Astrocyte of the cerebellum (primary cell): Measurements from ENCODE around the gene JAKMIP1.

Source experiments
- DNase-seq: peaks from one replicate; pipeline ENCODE4 v3.0.0-alpha.2; 2011; ENCODE audit warnings: low read depth
- H3K4me3 ChIP-seq: 2 replicates; pipeline ENCODE4 v1.5.1; 2011; ENCODE audit warnings: mild to moderate bottlenecking, low read depth, low read length, moderate library complexity
- CTCF ChIP-seq: IDR thresholded peaks from 2 replicates; pipeline ENCODE4 v1.5.1; 2012; ENCODE audit warnings: low read length, low read depth, moderate library complexity, mild to moderate bottlenecking; ENCODE audit errors: missing control alignments
- in situ Hi-C: cut with HindIII; loops from 2 replicates; pipeline ENCODE4 v1.10.0; 2017; ENCODE audit warnings: low sequenced_read_pairs

JAKMIP1 gene

DNA sequence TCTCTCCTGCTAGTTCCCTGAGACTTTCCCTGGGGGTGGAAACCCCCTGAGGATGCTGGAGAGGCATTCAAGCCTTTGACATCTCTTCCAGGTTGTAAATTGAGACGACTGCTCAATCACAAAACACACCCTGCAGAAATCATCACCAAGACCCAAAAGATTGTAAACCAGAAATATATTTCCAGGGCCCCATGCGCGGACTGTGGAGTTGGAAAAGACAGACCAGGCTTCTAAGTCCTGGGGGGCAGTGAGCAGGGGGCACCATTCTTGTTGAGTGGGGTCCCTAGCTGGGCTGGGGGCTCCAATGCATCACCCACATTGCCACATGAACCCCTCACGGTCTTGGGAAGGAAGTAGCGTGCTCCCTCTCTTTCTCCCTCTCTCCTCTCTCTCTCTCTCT, 94.2 kb downstream of the JAKMIP1 start:
- H3K4me3 ChIP-seq = no peak overlapping the region
- TF ChIP-seq CTCF = no peak
- no peak for DNase-seq
- in situ Hi-C loops = no loop called here

DNA sequence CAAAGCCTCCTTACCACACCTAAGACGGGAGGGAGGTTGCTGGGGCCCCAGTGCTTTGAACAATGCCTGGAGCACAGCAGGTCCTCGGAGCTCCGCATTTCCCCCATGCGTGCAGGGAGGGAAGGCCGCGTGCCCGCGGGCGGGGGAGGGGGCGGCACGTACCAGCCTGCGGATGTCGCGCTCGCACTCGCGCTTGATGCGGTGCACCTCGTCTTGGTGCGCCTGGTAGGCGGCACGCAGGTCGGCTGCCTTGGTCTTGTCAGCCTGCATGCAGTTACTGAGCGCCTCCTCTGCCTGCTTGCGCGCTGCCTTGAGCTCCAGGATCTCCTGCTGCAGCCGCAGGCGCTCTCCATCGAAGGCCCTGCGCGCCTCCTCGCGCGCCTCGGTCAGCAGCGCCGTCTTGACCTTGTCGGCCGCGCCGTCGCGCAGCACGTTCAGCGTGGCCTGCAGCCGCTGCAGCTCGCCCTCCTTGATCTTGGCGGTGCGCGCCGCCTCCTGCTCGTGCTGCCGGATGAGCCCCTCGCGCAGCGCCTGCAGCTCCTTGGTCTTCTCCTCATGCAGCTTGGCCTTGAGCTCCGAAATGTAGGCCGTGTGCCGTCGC, 94.9 kb downstream of the JAKMIP1 start:
- H3K4me3 ChIP-seq = no peak overlapping the region
- in situ Hi-C loops = no loop called here
- DNase-seq = no peak
- TF ChIP-seq CTCF = no peak

GRCh38 chr4:6104541-6105130, 95.7 kb downstream of the JAKMIP1 start:
- DNase-seq = no peak
- TF ChIP-seq CTCF = no peak
- in situ Hi-C loops = no loop called here

GRCh38 chr4:6097581-6097980, 102.8 kb downstream of the JAKMIP1 start:
- in situ Hi-C loops = no loop called here
- TF ChIP-seq CTCF = no peak
- H3K4me3 ChIP-seq = no peak overlapping the region
- DNase-seq = no peak

More at GRCh38 chr4:6104541-6105130, 95.7 kb downstream of the JAKMIP1 start:
- H3K4me3 ChIP-seq = no peak overlapping the region

DNA sequence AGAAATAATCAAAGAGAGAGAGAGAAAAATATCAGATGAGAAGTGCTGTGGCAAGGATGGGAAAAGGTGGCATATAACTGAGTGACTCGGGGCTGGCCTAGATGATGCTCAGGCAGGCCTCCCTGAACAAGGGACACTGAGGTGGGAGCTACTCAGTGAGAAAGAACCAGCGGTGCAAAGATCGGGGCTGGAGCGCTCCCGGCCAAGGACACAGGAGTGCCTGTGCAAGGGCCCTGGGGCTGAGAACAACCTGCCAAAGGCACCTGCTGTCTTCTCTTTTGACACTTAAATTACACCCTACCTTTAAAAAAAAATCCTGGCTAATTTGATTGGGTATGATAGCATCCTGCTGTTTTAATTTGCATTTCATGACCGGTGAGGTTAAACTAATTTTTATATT, 104.5 kb downstream of the JAKMIP1 start:
- DNase-seq = no peak
- in situ Hi-C loops = no loop called here
- H3K4me3 ChIP-seq = no peak overlapping the region
- TF ChIP-seq CTCF = no peak

DNA sequence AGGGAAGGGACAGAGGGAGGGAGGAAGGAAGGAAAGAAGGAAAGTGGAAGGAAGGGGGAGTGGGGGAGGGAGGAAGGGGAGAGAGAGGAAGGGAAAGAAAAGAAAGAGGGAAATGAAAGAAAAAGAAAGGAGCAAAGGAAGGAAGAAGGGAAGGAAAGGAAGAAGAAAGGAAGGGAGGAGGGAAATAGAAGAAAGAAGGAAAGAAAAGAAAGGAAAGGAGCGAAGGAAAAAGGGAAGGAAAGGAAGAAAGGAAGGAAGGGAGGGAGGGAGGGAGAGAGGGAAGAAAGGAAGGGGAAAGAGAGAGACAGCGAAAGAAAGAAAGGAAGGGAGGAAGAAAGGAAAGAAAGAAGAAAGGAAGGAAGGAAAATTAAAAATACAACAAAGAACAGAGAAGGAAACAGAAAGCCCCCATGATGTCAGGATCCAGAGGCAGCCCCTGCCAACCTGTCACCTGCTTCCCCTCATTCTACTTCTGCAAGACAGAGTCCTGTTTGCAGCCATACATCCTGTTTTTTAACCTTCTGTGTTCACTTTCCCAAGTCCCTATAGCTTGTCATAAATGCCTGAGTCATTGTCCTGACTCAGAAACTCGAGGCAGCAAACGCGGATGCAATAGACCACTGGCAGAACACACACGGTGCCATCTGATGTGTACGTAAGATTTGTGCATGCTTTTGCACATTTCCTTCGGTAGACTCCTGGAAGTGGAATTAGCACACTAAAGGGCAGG, 105.2 kb downstream of the JAKMIP1 start:
- DNase-seq = no peak
- in situ Hi-C loops = no loop called here
- TF ChIP-seq CTCF = no peak
- H3K4me3 ChIP-seq = no peak overlapping the region
